T1000 (cell line): Measurements from ENCODE around the gene TRIM29.
"Not testable (repeated sequence)": the region's sequence is repeated elsewhere in the genome, so short reads cannot be mapped to it uniquely, and the experiment has no call there.

Source experiments
- DNase-seq: peaks from one replicate; lab custom pipeline; 2025; ENCODE audit warnings: mixed read lengths; lab: John Stamatoyannopoulos, UW

The TRIM29 gene

DNA sequence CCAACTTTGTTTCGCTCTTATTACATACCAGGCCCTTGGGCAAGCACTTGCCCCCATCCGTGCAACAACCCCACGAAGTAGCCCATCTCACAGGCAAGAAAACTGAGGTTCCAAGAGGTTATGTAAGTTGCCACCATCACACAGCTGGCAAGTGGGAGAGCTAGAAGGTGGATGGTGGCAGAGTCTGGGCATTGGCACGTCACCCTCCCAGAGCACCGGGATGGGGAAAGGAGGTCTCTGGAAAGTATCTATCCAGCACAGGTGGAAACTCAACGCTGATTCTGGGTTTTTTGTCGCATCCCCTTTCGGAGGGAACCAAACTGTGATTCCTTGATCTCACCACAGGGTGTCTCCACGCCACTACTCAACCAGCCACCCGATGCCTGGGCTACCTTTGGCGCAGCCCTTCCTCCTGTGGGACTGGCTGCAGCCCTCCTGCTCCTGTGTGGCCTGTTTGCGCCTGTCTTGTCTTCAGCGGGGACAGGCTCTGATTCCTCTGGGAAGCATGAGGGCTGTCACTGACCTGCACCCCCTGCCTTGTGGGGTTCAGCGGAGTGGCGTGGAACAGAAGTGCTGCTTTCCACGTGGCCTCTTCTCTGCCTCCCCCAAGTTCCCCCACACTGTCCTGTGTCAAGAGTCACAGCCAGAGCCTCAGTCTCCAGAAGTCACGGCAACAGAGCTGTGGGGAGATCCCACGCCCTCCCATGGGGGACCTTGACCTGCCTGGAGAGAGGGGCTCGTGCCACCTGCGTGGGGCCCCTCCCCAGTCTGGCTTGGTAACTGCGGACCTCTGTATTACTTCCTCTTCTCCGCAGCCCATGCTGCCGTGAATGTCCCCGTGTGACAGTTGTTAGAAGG is 34.4 kb upstream of the TRIM29 start:
- no peak for DNase-seq

DNA sequence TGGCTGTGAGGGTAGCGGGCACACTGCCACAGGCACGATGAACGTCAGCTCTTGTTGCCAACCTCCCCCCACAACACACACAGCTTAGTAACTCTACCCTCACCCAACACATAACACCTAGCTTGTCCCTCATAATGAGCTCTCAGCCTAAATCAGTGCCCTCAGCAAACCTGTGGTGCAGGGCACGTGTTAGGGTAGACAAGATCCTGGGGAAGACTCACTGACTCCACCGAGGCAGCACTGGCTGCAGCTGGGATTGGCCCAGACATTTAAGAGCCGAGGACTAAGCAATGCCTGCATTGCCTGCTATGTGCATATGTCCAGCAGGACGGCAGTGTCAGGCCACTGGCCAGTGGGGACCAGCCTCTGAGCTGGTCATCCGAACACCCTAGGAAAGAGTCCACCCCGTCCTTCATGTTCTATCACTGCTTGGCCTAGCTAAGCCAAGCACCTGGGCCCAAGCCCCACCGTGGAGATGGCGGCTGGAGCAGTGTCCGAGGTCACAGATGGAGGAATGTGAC is 32.9 kb upstream of the TRIM29 start:
- DNase-seq = no peak

DNA sequence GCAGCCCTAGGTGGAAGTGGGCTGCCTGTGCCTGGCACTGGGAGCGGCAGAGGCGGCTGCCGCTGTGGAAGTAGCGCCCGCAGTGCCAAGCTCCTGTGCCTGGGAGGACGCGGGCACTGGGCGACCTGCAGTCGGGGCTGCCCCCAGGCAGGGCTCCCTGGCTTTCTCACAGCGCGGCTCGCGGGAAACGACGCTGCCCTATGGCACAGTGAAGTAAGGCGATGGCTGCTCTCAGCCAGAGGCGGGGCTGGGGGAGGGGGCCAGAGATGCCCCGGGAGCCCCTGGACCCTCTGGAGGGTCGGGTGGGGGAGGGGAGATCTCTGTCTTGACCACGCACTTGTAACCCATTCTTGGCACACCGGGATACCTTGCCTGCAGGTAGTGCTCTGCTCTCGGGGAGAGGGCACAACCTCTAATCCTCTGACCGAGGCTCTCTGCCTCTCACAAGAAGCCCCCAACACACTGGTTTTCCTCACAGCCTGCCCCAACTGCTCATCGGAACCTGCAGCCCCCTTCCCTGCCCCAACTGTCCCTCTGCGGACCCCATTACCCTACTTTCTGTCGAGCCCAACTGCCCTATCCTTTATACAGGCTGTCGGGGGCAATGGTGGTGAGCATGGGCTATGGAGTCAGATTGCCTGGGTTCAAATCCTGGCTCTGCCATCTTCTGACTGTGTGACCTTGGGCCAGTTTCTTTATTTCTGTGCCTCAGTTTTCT is 32.2 kb upstream of the TRIM29 start:
- no peak for DNase-seq

DNA sequence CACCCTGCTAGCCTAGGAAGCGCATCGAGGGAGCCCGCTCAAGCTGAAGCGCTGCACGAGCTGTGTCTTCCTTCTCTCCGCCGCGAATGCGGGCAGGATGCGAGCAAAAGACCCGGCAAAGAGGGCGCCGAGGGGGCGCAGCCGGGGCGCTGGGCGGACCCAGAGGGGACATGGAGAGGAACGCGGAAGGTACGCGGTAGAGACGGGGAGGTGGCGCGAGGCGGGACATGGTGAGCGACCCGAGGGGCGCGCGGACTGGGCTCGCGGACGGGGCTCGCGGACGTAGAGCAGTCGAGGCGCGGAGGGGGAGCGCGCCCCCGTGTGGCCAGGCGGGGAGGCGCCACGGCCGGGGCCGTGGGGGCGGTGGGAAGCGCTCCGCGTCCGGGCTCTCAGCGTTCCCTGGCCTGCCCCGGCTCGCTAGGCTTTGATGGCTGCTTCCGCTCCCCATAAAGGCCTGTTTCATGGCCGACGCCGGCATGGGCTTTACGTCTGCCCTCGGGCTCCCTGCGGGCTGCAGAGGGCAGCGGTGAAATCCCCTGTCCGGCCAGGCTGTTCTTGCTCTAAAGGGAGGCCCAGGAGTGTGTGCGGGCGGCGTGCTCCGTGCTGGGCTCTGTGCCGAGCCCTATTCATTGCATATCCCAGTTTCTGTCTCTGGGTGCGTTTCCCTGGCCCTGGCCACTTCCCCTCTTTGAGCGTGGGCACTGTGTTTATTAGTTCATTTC is 31.2 kb upstream of the TRIM29 start:
- no peak for DNase-seq

DNA sequence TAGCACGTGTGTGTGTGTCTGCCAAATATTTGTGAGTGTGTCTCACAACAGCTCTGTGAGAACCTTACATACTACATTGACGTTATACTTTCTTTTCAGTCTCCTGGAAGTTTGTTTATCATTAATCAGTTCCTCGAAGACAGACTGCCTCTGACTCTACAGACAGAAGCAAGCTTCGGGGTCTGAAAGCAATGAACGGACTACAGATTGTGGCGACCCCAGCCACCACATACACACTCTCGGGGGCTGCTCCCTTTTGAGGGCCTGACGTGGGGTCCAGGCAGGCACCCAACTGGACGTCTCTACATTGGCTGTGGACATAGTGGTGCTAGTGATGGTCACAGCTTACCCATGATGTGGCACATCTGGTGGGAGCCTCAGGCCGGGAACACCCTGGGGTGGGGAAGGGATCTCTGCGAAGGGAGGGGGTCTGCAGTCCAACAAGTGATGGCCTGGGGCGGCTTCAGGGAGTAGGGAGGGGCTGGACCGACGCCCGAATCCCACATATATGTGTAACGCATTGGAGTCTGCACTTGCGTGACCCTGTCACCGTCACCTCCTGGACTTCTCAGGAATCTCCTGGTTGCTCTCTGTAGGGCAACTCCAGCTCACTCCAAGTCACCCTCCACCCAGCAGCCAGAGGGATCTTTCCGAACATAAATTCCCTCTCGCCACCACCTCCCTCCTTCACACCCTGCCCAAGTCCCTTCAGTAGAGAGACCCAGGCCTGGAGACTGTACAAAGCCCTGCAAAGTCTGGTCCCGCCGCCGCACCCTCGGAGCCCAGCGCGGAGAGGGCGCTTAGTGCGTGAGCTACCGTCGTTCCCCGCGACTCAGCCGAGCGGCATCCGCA is 30.4 kb upstream of the TRIM29 start:
- no peak for DNase-seq

DNA sequence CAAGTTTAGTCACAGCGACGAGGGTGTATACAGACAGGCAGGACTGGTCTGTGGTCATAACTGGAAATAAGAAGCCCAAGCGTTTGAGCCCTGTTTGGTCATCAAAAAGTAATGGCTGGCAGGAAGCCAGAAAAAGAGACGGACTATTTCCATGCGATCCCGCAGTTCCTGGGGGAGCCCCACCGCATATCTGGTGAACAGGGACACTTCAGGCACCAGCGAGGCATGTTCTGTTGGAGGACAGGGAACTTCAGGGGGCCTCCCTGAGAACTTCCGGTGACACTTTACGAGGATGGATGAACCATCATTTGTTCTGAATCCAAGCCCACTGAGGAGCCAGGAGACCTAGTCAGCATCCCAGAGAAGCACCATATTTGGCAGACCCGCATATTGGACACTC is 29.7 kb upstream of the TRIM29 start:
- DNase-seq = no peak

DNA sequence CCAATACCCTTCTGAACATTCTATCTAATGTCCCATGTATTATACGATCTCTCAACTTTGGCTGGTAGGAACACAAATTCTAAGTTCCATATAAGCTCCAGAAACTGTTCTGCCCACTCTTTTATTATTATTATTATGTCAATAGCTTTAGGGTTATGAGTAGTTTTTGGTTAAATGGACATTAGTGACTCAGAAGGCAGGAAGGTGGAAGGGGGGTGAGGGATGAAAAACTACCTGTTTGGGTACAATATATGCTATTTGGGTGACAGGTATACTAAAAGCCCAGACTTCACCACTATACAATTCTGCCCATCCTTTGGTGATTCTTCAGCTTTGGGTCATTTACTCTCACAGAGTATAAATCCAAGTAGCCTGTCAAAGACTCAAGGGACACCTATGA is 22.5 kb upstream of the TRIM29 start:
- no peak for DNase-seq

DNA sequence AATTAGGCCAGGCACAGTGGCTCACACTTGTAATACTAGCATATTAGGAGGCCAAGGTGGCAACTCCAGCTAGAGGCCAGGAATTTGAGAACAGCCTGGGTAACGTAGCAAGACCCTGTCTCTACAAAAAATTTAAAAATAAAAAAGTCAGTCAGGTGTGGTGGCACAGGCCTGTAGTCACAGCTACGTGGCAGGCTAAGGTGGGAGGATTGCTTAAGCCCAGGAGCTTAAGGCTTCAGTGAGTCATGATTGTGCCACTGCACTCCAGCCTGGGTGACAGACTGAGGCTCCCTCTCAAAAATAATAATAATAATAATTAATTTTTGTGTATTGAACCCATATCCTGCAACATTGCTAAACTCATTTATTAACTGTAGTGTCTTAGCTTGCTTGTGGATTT is 15.3 kb upstream of the TRIM29 start:
- no peak for DNase-seq

DNA sequence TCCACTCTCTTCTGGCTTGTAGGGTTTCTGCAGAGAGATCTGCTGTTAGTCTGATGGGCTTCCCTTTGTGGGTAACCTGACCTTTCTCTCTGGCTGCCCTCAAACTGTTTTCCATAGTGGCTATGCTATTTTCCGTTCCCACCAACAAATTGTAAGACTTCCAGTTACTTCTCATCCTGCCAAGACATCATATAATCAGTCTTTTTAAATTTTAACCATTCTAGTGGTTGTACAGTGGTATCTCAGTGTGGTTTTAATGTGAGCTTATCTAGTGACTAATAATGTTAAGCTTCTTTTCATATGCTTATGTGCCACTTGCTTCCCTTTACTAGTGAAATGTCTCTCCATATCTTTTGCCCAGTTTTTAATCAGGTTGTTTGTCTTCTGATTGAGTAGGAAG is 13.6 kb upstream of the TRIM29 start:
- no peak for DNase-seq

DNA sequence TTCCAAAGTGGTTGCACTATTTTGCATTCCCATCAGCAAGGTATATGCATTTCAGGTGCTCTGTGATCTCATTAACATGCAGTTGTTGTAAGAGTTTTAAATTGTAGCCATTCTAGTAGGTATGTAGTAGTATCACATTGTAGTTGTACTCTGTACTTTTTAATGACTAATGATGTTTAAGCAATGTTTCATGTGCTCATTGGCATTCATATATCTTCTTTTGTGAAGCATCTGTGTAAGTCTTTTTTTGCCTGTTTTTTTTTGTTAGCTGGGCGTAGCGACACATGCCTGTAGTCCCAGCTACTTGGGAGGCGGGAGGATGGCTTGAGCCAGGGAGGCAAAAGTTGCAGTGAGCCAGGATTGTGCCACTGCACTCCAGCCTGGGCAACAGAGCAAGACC is 11.3 kb upstream of the TRIM29 start:
- DNase-seq = no peak

DNA sequence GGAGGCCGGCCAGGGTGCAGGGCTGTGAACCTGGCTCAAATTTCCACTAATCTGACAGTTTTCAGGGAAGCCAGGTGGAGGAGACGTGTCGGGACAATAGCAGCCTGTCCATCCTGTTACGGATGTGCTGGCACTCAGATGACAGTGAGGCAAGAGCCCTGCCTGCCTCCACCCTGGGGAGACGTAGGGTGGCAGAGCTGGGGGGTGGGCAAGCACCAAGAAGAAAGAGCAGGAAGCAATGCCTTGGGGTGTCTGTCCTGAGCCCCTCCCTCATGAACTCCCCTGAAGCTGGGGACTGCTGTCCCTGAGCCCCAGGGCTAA is 10.0 kb upstream of the TRIM29 start:
- DNase-seq = no peak

DNA sequence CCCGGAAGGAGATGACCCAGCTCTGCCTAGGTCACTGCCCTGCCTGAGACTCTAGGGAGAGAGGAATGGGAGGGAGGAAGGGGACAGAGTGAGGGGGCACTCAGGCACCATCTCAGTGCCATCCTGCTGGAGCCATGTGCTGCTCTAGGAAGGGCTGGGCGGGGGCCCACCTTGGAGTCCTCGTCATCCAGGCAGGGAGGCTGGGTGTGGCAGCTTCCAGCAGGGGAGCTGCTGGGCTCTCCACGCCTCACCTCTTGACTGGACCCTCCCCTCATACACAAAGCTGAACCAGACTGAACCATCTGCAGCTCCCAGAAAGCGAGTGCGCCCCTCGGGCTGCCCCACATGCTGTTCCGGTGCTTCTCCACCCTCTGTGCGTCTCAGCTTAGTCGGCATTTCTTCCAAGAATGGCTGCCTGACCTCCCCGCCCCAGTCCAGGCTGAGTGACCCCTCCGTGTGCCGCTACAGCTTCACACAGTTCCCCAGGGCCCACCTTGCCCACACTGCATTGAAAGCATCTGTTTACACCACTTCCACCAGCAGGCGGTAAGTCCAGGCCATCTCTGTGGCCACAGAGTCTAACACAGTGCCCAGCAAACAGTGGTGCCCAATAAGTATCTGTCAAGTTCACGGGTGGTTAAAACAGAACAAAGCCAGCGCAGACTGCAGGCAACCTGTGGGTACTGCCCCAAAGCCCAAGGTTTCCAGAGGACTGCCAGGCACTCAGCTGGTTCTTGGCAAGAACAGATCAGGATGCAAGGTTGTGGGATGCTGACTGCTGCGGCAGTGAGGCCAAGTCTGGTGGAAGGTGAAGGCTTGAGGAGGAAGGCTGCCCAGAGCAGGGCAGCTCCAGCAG is 9.4 kb upstream of the TRIM29 start:
- no peak for DNase-seq

DNA sequence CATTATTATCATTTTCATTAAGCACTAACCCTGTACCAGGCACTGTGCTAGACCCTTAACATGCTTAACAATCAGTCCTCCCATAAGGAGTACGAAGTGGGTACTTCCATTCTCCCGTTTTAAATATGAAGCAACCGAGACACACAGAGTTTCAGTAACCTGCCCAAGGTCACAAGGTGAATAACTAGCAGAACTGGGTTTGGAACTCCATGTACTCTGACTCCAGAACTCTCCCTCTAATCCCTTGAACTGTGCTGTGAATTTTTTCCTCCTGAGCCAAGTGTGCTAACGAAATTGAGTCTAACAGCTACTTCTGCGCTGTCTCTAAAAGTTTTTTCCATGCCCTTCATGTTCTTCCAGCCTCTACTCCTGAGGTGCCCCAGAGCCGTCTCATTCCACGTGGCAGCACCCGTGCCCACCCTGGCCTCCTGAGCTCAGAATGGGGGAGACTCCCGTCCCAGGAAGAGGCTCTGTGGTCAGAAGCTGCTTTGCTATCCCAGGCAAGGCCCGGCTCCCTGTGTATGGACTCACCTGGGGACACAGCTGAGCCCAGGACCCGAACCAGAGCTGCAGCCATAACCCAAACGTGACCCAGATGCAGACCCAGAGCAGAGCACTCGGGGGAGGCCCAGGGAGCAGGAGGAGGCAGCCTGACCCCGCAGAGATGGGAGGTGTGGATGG is 8.6 kb upstream of the TRIM29 start:
- DNase-seq = no peak

DNA sequence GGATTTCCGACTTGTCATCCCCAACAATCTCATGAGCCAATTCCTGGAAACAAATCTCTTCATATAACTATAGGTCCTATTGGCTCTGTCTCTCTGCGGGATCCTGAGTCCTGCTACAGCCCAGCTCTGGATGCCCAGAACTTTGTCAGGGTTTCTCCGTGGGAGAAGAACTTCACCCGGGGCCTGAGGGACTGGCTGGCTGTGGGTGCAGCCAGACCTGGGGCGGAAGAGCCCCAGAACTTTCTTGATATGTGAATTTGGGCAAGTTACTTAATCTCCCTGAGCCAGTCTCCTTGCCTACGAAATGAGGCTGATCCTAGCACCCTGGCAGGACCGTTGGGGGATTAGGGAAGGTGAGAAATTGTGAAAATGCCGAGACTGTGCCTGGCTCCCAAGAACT is 6.6 kb upstream of the TRIM29 start:
- no peak for DNase-seq

DNA sequence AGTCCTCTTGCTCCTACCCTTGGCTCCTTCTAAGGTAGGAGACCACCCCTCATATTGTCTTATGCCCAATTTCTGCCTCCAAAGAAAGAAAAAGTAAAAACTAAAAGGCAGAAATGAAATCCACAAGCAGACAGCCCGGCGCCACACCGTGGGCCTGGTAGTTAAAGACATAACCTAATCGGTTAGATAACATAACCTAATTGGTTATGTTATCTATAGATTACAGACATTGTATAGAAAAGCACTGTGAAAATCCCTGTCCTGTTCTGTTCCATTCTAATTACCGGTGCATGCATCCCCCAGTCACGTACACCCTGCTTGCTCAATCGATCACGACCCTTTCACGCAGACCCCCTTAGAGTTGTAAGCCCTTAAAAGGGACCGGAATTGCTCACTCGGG is 5.6 kb upstream of the TRIM29 start:
- not testable (repeated sequence) for DNase-seq

DNA sequence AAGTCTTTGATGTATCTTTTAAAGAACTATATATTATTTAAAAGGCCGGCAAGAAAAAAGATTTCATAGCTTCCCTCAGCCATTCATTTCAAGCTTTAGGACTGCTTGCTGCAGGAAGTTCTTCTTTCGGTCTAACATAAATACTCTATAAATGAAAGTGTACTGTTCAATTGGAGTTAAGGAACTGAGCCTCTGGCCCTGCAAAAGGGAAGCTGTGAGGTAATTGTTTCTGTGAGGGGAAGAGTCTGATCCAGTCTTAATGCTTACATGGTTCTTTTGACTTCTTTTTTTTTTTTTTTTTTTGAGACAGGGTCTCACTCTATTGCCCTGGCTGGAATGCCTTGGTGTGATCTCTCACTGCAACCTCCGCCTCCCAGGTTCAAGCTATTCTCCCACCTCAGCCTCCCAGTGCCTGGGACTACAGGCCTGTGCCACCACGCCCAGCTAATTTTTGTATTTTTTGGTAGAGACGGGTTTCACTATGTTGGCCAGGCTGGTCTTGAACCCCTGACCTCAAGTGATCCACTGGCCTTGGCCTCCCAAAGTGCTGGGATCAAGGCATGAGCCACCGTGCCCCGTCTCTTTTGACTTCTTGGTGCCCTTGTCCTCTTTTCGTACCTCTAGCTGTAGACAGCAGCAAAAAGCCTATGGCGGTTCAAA is 4.7 kb upstream of the TRIM29 start:
- DNase-seq = no peak

DNA sequence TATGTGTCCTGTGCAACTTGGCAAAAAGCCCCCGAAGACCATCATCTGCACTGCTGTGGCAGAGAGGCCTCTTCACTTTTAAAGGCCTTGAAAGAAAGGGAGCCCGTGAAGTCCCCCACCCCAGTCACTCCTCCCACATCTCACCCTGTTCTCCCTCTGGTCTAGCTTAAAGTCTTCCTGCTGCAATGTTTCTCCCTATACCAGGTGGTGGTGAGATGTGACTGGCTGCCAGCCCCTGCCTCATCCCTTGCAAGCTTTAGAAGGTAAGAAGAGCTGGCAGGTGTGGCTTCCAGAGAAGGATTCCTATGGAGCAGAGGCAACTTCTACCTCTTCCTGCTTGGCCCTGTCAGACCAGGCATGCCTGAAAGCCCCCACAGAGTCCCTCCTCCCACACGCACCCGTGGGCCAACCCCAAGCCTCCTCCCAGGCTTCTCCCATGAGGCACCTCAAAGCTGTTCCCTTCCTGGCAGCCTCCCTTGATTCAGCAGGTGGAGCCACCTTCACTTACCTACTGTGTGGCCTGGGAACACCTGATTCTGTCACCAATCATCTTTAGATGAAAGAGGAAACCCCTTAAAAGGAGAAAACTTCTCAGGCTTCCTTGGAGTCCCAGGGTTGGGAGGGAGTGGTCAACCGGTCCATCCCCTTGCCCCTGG is 4.0 kb upstream of the TRIM29 start:
- no peak for DNase-seq

DNA sequence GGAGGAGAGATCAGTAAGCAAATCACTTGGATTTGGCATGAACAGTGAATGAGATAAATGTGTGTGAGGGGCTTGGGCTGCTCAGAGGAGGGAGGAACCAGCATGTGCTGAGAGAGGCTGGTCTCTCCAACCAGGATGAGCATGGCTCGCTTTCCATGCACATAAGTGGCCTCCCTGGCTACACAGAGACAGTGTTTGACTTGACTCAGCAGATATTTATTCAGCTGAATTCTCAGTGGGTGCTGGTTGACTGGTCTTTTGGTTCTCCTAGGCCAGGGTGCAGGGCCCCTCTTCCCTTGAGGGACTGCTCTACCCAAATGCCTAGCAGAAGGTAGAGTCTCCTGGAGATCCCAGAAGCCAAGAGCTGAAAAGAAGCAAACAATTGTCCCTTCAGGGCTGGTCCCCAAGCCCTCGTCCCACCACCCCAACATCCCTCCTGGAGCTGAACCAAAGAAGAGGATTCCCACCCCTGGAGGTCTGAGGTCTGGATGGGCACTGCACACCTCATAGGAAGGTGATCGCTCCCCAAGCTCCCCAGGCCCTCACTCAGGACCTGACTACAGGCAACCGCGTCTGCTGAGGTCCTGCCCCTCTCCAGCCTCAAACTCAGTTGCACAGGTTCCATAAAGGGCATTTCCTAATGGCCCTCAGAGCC is 3.3 kb upstream of the TRIM29 start:
- DNase-seq = no peak
